ENCODE results near the gene RRAS2. TPM values are rescaled to one million over a fixed set of nuclear protein-coding genes. Genes with fewer than 3 reads are reported as not detected.
A peak's percentile ranks its signal among the peaks of the same experiment; 100 is the strongest.

RRAS2 gene
- total RNA-seq, 1 experiment from 2014 or later: 158 TPM

GRCh38 chr11:14350215-14350614 lies 8.8 kb downstream of the RRAS2 start:
- Histone ChIP-seq H4K5ac (ENCODE audit: insufficient read length, low read depth, low read length) (no peak overlapping the region), H3K79me1 (ENCODE audit: insufficient read depth, low read depth, low read length, poor library complexity, severe bottlenecking) (peaks cover 2% of the 10 kb centered on the region), H3K56ac (ENCODE audit: insufficient read length, low read depth, low read length) (no peak overlapping the region), H3K27me3 (ENCODE audit: insufficient read depth, low read length) (no peaks in the 10 kb centered on the region), H3K4me2 (ENCODE audit: insufficient read depth, insufficient read length, low read length) (peak overlapping the region; percentile 31), H3K18ac (ENCODE audit: insufficient read length, low read depth, low read length) (no peak overlapping the region), H3K14ac (ENCODE audit: insufficient read depth, low read length) (no peak overlapping the region), H2BK20ac (ENCODE audit: low read depth, low read length, poor library complexity, severe bottlenecking) (no peak overlapping the region), H2BK5ac (ENCODE audit: insufficient read length, low read length) (no peak overlapping the region), H3K23ac (ENCODE audit: insufficient read length, low read depth, low read length) (no peak overlapping the region), H2AK5ac (ENCODE audit: insufficient read length, low read length) (no peak overlapping the region), H3K9ac (ENCODE audit: extremely low read depth, insufficient read length, low read length) (no peak overlapping the region), H3K23me2 (ENCODE audit: insufficient read length, low read depth, low read length, poor library complexity, severe bottlenecking) (no peaks in the 10 kb centered on the region), H2AFZ (ENCODE audit: low read length) (no peak overlapping the region), H3K4ac (ENCODE audit: low read depth, low read length) (no peak overlapping the region), H4K91ac (ENCODE audit: insufficient read length, low read depth, low read length) (no peak overlapping the region), H3K9me3 (ENCODE audit: control insufficient read depth, low read depth, low read length) (no peaks in the 10 kb centered on the region), H3K79me2 (ENCODE audit: insufficient read depth, low read length) (peaks cover 61% of the 10 kb centered on the region), H4K8ac (replicated peaks; ENCODE audit: insufficient read length, low read depth, low read length) (no peak overlapping the region), H3T11ph (ENCODE audit: low read length) (no peak overlapping the region), H3K4me1 (ENCODE audit: insufficient read depth, low read length) (peaks cover 6% of the 10 kb centered on the region), H4K20me1 (ENCODE audit: control insufficient read depth, insufficient read depth, insufficient read length) (no peaks in the 10 kb centered on the region), H3K27ac (ENCODE audit: insufficient read length, low read depth, low read length) (no peak overlapping the region), H2BK15ac (ENCODE audit: low read depth, low read length) (no peak overlapping the region), H2BK12ac (ENCODE audit: insufficient read length, low read depth, low read length) (no peak overlapping the region), H2BK120ac (ENCODE audit: low read depth, low read length, poor library complexity, severe bottlenecking) (no peak overlapping the region)
- TF ChIP-seq CTCF (conservative IDR thresholded peaks at IDR 0.05): no peak
- WGBS (ENCODE audit: extremely low coverage, insufficient read length, low lambda C conversion rate): no CpG with 5 or more reads among the region's 2 CpGs
- H3K27ac Mint-ChIP-seq: peak overlapping the region; percentile 29 to 92 (median 31); a peak in 6 of 7 replicates
- peaks cover 13 to 51% (median 28%) of the 10 kb centered on the region in 3 experiments for H3K36me3 Mint-ChIP-seq (ENCODE audit: insufficient read depth in 1 of 3, low read depth in 3 of 3)
- H3K9me3 Mint-ChIP-seq: peaks cover 10 to 13% of the 10 kb centered on the region in 2 experiments
- H3K27me3 Mint-ChIP-seq (ENCODE audit: low read depth): no peaks in the 10 kb centered on the region
- DNase-seq: no peak
- peak overlapping the region in 1 of 2 experiments; percentile 13; a peak in 1 of 5 replicates for H3K4me3 Mint-ChIP-seq
- H3K4me1 Mint-ChIP-seq: peaks cover 55 to 62% of the 10 kb centered on the region in 2 experiments

All from H9 (cell line).